Ishikawa (cell line): ENCODE measurements around the gene EPB42.

Experiments
- EGR1 ChIP-seq: IDR thresholded peaks from 2 replicates; pipeline ENCODE4 v1.6.1; 2012
- TEAD4 ChIP-seq: IDR thresholded peaks from 2 replicates; pipeline ENCODE4 v1.6.1; 2012
- USF1 ChIP-seq: IDR thresholded peaks from 2 replicates; pipeline ENCODE4 v1.6.1; 2012

Gene EPB42

GRCh38 chr15:43150191-43150929 lies 70.5 kb downstream of the EPB42 start:
- 0 out of 2 replicates have a peak, but pooled peaks have one; percentile 31 for TF ChIP-seq USF1
- no peak for TF ChIP-seq TEAD4
- TF ChIP-seq EGR1: no peak
